ENCODE results near the gene ACTR6.

Gene ACTR6

DNA sequence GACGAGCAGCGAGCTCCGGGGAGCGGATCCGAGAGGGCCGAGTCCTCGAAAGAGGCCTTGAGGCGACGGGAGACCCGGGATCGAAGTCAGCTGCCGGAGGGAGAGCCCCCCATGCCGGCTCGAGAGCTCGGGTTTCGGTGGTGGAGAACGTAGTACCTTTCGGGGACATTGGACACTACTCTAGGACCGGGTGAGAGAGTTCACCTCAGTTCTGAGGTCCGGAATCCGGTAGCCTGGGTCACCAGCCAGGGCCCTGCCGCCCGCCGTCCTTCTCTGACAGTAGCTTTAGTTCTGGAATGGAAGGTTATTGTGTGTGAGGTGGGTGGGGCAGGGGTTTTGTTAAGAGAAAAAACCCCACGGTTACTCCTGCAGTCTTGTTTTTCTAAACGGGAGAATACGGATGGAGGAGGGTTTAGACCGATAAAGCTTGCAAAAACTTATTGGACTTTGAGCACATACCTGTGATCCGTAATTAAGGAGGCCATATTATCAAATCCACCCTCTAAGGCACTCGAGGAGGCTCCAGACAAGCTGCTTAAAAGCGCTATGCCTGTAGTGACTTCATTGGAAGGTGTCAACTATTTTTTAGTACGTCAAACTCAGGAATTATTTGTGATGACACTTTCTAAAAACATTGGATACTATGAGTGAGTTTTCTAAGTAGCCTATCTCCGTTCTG is 67.1 kb downstream of the ACTR6 start:
- peak; percentile 18 for DNase-seq

DNA sequence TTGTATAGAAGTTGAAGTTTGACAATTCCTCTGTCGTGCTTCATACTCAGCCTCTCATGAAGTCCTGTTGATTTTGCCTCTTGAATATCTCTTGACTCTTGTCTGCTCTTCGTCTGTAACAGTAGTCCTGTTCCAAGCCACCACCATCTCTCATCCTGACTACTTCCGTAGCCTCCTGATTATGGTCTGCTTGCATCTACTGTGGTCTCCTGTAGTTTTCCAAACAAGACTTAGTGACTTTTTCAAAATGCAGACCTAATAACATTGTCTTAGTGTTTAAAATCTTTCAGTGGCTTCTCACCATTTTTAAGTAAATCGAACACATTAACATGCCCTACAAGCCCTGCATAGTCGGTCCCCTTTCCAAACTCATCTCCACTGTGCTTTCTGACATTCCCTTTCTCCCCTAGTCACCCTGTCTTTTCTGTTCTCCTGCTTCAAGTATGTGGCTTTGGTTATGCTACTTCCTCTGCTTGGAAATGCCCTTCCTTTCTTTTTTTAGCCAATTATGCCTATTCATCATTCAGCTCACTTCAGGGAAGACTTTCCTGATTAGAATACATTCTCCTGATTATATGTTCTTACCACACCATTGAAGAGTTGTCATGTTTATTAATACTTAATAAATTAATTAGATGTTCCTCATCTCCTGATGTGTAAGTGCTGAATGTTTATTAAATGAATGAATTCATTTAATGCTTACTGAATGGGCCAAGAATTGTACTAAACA is 68.4 kb downstream of the ACTR6 start:
- no peak for DNase-seq

DNA sequence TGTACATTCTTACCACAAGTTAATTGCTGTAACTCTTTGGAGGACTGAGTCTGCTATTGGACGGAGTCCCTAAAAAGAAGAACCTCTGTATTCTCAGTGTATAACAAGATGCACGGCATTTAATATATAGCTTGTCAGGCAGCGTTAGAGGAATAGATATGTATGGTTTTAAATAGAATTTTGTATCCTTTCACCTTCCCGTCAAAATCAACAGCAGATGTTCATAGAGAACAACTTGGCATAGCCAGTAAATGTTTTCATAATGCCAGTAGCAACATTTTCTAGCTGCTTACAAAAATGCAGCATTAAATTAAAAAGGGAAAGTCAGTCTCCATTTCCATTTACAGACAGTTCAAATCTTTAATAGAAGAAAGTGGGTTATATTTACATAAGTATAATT is 73.2 kb downstream of the ACTR6 start:
- no peak for DNase-seq
